NCI-H345 (cell line): Measurements from ENCODE around the gene FST.

Source experiments
- DNase-seq: peaks from one replicate; lab custom pipeline; 2025; lab: John Stamatoyannopoulos, UW

FST gene

DNA sequence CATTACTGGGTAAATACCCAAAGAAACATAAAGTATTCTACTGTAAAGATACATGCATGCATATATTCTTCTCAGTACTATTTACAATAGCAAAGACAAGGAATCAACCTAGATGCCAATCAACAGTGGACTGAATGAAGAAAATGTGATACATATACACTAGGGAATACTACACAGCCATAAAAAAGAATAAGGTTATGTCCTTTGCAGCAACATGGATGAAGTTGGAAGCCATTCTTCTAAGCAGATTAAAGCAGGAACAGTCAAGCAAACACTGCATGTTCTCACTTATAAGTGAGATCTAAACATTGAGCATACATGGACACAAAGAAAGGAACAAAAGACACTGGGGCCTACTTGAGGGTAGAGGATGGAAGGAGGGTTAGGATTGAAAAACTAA is 40.4 kb downstream of the FST start:
- DNase-seq, result no peak
